ENCODE data around the gene FCF1. TPM values are rescaled to one million over a fixed set of nuclear protein-coding genes. Genes with fewer than 3 reads are reported as not detected.

Gene FCF1
- total RNA-seq, 1 experiment from 2014 or later = 61.6 TPM

DNA sequence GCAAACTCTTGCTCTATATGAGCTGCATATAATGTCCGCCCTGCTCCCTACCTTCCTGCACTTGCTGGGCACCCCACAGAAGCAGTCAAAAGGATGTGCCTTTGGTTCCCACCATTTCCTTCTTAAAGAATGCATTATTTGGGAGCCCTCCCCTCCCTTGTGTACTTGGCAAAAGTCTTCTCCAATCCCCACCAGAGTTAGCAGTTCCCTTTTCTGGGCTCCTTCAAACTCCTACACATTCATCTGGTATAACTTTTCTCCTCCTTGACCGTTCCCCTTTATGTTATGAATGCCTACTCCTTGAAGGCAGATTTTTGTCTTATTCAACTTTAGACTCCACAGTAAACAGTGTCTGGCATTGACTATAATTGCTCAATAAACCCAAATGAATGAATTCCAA lies 27.9 kb upstream of the FCF1 start:
- ChIA-PET CTCF (interaction anchor here (0.5 to 1.7 kb wide), 3 partner anchors 119 to 1025 kb away, joined by 3 to 5 read pairs (median 3); no protein-coding TSS in a partner anchor), POLR2A (no interaction called here)
- TF ChIP-seq PRRX2 (CRISPR knock-in tag; IDR thresholded peaks at IDR 0.05) = no peak
- TF ChIP-seq ZNF219 (CRISPR knock-in tag; IDR thresholded peaks at IDR 0.05; ENCODE audit: borderline replicate concordance) = no peak
- no peak for TF ChIP-seq JUN (CRISPR knock-in tag; IDR thresholded peaks at IDR 0.05)
- no peak for TF ChIP-seq EMX1 (CRISPR knock-in tag; IDR thresholded peaks at IDR 0.05)
- no peak for TF ChIP-seq RORB (CRISPR knock-in tag; IDR thresholded peaks at IDR 0.05)
- TF ChIP-seq, protein P1, sequence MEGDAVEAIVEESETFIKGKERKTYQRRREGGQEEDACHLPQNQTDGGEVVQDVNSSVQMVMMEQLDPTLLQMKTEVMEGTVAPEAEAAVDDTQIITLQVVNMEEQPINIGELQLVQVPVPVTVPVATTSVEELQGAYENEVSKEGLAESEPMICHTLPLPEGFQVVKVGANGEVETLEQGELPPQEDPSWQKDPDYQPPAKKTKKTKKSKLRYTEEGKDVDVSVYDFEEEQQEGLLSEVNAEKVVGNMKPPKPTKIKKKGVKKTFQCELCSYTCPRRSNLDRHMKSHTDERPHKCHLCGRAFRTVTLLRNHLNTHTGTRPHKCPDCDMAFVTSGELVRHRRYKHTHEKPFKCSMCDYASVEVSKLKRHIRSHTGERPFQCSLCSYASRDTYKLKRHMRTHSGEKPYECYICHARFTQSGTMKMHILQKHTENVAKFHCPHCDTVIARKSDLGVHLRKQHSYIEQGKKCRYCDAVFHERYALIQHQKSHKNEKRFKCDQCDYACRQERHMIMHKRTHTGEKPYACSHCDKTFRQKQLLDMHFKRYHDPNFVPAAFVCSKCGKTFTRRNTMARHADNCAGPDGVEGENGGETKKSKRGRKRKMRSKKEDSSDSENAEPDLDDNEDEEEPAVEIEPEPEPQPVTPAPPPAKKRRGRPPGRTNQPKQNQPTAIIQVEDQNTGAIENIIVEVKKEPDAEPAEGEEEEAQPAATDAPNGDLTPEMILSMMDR (IDR thresholded peaks at IDR 0.05) = no peak
- TF ChIP-seq IRF2 (CRISPR knock-in tag; IDR thresholded peaks at IDR 0.05; ENCODE audit: borderline replicate concordance, low read depth) = no peak
- TF ChIP-seq, protein P2, sequence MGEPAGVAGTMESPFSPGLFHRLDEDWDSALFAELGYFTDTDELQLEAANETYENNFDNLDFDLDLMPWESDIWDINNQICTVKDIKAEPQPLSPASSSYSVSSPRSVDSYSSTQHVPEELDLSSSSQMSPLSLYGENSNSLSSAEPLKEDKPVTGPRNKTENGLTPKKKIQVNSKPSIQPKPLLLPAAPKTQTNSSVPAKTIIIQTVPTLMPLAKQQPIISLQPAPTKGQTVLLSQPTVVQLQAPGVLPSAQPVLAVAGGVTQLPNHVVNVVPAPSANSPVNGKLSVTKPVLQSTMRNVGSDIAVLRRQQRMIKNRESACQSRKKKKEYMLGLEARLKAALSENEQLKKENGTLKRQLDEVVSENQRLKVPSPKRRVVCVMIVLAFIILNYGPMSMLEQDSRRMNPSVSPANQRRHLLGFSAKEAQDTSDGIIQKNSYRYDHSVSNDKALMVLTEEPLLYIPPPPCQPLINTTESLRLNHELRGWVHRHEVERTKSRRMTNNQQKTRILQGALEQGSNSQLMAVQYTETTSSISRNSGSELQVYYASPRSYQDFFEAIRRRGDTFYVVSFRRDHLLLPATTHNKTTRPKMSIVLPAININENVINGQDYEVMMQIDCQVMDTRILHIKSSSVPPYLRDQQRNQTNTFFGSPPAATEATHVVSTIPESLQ (CRISPR knock-in tag; IDR thresholded peaks at IDR 0.05) = no peak
- no peak for TF ChIP-seq CREB1 (CRISPR knock-in tag; IDR thresholded peaks at IDR 0.05)
- no peak for TF ChIP-seq CREM (CRISPR knock-in tag; IDR thresholded peaks at IDR 0.05)
- TF ChIP-seq ZNF232 (CRISPR knock-in tag; IDR thresholded peaks at IDR 0.05) = no peak
- TF ChIP-seq, protein P3, sequence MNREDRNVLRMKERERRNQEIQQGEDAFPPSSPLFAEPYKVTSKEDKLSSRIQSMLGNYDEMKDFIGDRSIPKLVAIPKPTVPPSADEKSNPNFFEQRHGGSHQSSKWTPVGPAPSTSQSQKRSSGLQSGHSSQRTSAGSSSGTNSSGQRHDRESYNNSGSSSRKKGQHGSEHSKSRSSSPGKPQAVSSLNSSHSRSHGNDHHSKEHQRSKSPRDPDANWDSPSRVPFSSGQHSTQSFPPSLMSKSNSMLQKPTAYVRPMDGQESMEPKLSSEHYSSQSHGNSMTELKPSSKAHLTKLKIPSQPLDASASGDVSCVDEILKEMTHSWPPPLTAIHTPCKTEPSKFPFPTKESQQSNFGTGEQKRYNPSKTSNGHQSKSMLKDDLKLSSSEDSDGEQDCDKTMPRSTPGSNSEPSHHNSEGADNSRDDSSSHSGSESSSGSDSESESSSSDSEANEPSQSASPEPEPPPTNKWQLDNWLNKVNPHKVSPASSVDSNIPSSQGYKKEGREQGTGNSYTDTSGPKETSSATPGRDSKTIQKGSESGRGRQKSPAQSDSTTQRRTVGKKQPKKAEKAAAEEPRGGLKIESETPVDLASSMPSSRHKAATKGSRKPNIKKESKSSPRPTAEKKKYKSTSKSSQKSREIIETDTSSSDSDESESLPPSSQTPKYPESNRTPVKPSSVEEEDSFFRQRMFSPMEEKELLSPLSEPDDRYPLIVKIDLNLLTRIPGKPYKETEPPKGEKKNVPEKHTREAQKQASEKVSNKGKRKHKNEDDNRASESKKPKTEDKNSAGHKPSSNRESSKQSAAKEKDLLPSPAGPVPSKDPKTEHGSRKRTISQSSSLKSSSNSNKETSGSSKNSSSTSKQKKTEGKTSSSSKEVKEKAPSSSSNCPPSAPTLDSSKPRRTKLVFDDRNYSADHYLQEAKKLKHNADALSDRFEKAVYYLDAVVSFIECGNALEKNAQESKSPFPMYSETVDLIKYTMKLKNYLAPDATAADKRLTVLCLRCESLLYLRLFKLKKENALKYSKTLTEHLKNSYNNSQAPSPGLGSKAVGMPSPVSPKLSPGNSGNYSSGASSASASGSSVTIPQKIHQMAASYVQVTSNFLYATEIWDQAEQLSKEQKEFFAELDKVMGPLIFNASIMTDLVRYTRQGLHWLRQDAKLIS (CRISPR knock-in tag; IDR thresholded peaks at IDR 0.05; ENCODE audit: borderline replicate concordance) = no peak
- no peak for TF ChIP-seq JAZF1 (CRISPR knock-in tag; IDR thresholded peaks at IDR 0.05)
- TF ChIP-seq NFATC4 (CRISPR knock-in tag; IDR thresholded peaks at IDR 0.05) = no peak
- TF ChIP-seq PREB (CRISPR knock-in tag; IDR thresholded peaks at IDR 0.05; ENCODE audit: borderline replicate concordance) = no peak
- TF ChIP-seq NFYB (CRISPR knock-in tag; conservative IDR thresholded peaks at IDR 0.05; ENCODE audit: low read depth) = no peak
- TF ChIP-seq NR2C2 (CRISPR knock-in tag; IDR thresholded peaks at IDR 0.05) = no peak
- Mint-ChIP-seq H3K4me3 (no peak overlapping the region), H3K9me3 (no peaks in the 10 kb centered on the region), H3K36me3 (peaks cover 29% of the 10 kb centered on the region), H3K4me1 (peaks cover 16% of the 10 kb centered on the region), H3K27ac (no peak overlapping the region), H3K27me3 (ENCODE audit: low read depth) (no peaks in the 10 kb centered on the region)
- ATAC-seq = no peak
- DNase-seq (ENCODE audit: low spot score) = no peak

DNA sequence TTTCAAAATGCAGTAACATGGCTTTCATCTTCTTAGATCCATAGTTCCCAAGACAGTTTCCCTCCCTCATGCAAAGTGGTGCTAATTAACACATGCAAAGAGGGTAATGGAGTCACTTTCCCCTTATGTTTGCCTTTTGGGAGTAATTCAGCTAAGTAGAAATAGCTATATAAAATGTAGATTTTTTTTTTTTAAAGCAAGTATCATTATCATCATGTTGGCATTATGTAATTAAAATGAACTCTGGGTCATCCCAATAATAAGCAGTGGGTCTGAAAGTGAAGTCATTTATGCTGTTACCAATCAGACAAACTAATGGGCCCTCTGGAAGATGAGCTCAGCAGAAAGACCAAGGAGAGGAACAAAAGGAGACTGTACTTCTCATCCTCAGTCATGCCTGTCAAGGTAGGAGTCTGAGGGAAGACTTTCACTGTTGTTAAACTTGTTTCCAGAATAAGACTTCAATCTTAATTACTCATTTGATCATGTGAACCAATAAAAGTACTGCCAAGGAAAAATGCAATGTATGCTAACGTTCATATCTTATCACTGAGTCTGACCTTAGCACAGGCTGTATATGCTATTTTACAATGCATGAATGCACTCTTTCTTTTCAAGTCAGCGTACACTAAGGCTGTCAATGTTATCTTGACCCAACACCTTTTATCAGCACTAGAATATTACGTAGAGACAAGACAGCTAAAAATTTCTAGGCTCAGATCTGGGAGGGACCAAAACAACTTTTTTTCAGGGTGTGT lies 26.8 kb upstream of the FCF1 start:
- H3K4me1 Mint-ChIP-seq = peaks cover 16% of the 10 kb centered on the region
- ChIA-PET CTCF (interaction anchor here (0.5 to 1.7 kb wide), 6 partner anchors 77 to 395 kb away, joined by 3 to 5 read pairs (median 3); no protein-coding TSS in a partner anchor), POLR2A (interaction anchor here (0.7 kb wide), 2 partner anchors 91 to 558 kb away, joined by 3 read pairs; no protein-coding TSS in a partner anchor)
- H3K9me3 Mint-ChIP-seq = no peaks in the 10 kb centered on the region
- ATAC-seq (no peak), DNase-seq (ENCODE audit: low spot score) (no peak)
- no peak overlapping the region for H3K4me3 Mint-ChIP-seq
- peak overlapping the region; percentile 29; the same call in 1 of the 2 replicates for H3K27ac Mint-ChIP-seq
- no peaks in the 10 kb centered on the region for H3K27me3 Mint-ChIP-seq (ENCODE audit: low read depth)
- H3K36me3 Mint-ChIP-seq = peaks cover 38% of the 10 kb centered on the region
- no peak for TF ChIP-seq FOXP1 (CRISPR knock-in tag; IDR thresholded peaks at IDR 0.05; ENCODE audit: borderline replicate concordance)
- no peak for TF ChIP-seq NFYB (CRISPR knock-in tag; conservative IDR thresholded peaks at IDR 0.05; ENCODE audit: low read depth)
- no peak for TF ChIP-seq ZNF232 (CRISPR knock-in tag; IDR thresholded peaks at IDR 0.05)
- no peak for TF ChIP-seq PRDM15 (CRISPR knock-in tag; IDR thresholded peaks at IDR 0.05)
- TF ChIP-seq, protein P4, sequence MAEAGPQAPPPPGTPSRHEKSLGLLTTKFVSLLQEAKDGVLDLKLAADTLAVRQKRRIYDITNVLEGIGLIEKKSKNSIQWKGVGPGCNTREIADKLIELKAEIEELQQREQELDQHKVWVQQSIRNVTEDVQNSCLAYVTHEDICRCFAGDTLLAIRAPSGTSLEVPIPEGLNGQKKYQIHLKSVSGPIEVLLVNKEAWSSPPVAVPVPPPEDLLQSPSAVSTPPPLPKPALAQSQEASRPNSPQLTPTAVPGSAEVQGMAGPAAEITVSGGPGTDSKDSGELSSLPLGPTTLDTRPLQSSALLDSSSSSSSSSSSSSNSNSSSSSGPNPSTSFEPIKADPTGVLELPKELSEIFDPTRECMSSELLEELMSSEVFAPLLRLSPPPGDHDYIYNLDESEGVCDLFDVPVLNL (CRISPR knock-in tag; IDR thresholded peaks at IDR 0.05; ENCODE audit: borderline replicate concordance, low read depth) = no peak
- TF ChIP-seq FOXK1 (CRISPR knock-in tag; IDR thresholded peaks at IDR 0.05) = no peak
